Prostate gland (tissue), 2 donors: ENCODE measurements around the gene ZNF543. TPM values are rescaled to one million over a fixed set of nuclear protein-coding genes. Genes with fewer than 3 reads are reported as not detected.

ENCODE experiments used
- DNase-seq: peaks from one replicate; pipeline ENCODE4 v3.0.0-alpha.2; 2019; ENCODE audit warnings: low spot score
- H3K27ac ChIP-seq, 2 donors: fragments of 200-600 bp; sonication (generic); 2 replicates each; pipeline ENCODE4 v1.5.1; 2017 to 2019
- H3K27me3 ChIP-seq: fragments of 200-600 bp; sonication (generic); replicated peaks from 2 replicates; pipeline ENCODE4 v1.5.1; 2019; ENCODE audit not compliant: insufficient read depth
- H3K36me3 ChIP-seq, 2 donors: fragments of 200-600 bp; sonication (generic); 1 replicate in 1 of 2; 2 replicates in 1 of 2; pipeline versions ENCODE4 v1.5.1 to v1.8.1; 2017 to 2019
- H3K4me1 ChIP-seq: fragments of 200-600 bp; sonication (generic); replicated peaks from 2 replicates; pipeline ENCODE4 v1.5.1; 2019
- H3K4me3 ChIP-seq, 2 donors: fragments of 200-600 bp; sonication (generic); 2 replicates each; pipeline ENCODE4 v1.5.1; 2017 to 2019
- H3K9me3 ChIP-seq: fragments of 200-600 bp; sonication (generic); 2 replicates; pipeline ENCODE4 v1.5.1; 2017
- POLR2A ChIP-seq: fragments of 450-650 bp; IDR thresholded peaks from one replicate; pipeline ENCODE4 v1.6.1; 2016; ENCODE audit warnings: antibody characterized with exemption, mild to moderate bottlenecking
- POLR2AphosphoS5 ChIP-seq: sonication (generic); formaldehyde crosslinking; IDR thresholded peaks from one replicate; pipeline ENCODE4 v1.6.1; 2017; ENCODE audit warnings: antibody characterized with exemption
- WGBS: methylation state at CpG from one replicate; pipeline ENCODE4 v1.1.5; 2018; 5-methylcytosine and 5-hydroxymethylcytosine counted together
- intact Hi-C: fragments of 100-400 bp; cut with DNase I; formaldehyde crosslinking; loops from one replicate; pipeline ENCODE4 v1.14.2; 2022
- total RNA-seq, 2 donors: library from RNA; depleted of rRNA; stranded (reverse); fragments of >200 nt; gene quantifications; one replicate each; pipeline ENCODE4 v1.1.0, GENCODE V29; 2016
- TF ChIP-seq, protein P1 (sequence below), 4 experiments: fragments of 200-600 bp in 2 of 4; fragments of 450-650 bp in 2 of 4; sonication (generic) in 2 of 4; IDR thresholded peaks; 1 replicate in 3 of 4; 2 replicates in 1 of 4; pipeline ENCODE4 v1.5.1; 2016 to 2019; ENCODE audit warnings: antibody characterized with exemption in 4 of 4, mild to moderate bottlenecking in 2 of 4, moderate library complexity in 2 of 4

Gene ZNF543
- total RNA-seq, 2 donors from 2014 or later = 10.8 to 15.3 TPM

DNA sequence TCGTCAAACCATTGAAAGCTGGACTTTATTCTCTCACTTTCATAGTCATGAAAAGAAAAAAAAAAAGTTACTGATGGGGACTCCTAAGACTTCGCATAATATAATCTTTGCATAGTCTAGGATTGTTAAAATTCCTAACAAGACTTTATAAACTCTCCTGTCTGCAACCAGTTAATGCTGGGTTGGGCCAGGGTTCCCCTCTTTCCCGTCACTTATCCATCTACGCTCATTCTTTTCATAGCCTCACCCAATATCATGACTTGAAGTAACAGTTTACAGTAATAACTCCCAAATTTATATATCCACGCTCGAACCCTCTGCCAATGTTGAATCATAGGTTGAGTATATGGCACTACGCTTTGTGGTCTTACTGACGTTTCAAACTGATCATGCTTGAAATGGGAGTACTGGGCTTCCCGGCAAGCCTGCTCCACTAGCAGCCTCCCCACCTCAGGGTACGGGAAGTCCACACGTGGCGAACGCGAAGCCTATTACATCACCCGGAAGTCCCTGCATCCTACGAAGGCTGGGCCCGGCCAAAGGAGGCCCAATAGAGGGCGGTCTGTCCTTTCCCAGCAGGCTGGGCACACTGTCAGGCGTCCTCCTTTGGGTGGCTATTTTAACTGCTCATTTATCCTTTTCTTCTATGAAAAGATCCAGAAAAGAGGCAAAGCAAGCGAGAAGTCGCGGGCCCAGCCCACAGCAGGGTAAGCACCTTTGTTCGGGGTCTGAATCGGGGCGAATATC lies 40.7 kb upstream of the ZNF543 start:
- intact Hi-C loops = loop anchor here (1.0 kb wide), 1 partner anchor 39 kb away; the partner anchor contains the start of gene ZNF805
- Histone ChIP-seq H3K4me3 (peak overlapping the region; percentile 70 to 99), H3K27me3 (no peaks in the 10 kb centered on the region), H3K36me3 (no peaks in the 10 kb centered on the region), H3K9me3 (no peaks in the 10 kb centered on the region), H3K4me1 (peaks cover 5% of the 10 kb centered on the region), H3K27ac (peak overlapping the region; percentile 98 to 99)
- TF ChIP-seq, protein P1, sequence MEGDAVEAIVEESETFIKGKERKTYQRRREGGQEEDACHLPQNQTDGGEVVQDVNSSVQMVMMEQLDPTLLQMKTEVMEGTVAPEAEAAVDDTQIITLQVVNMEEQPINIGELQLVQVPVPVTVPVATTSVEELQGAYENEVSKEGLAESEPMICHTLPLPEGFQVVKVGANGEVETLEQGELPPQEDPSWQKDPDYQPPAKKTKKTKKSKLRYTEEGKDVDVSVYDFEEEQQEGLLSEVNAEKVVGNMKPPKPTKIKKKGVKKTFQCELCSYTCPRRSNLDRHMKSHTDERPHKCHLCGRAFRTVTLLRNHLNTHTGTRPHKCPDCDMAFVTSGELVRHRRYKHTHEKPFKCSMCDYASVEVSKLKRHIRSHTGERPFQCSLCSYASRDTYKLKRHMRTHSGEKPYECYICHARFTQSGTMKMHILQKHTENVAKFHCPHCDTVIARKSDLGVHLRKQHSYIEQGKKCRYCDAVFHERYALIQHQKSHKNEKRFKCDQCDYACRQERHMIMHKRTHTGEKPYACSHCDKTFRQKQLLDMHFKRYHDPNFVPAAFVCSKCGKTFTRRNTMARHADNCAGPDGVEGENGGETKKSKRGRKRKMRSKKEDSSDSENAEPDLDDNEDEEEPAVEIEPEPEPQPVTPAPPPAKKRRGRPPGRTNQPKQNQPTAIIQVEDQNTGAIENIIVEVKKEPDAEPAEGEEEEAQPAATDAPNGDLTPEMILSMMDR (IDR thresholded peaks at IDR 0.05) = peak in 2 of 4 experiments; percentile 9 to 34
- TF ChIP-seq POLR2AphosphoS5 (peak; percentile 87), POLR2A (peak; percentile 40)
- DNase-seq = peak; percentile 88
- 5% methylated on average over 25 of the region's 25 CpGs for WGBS

DNA sequence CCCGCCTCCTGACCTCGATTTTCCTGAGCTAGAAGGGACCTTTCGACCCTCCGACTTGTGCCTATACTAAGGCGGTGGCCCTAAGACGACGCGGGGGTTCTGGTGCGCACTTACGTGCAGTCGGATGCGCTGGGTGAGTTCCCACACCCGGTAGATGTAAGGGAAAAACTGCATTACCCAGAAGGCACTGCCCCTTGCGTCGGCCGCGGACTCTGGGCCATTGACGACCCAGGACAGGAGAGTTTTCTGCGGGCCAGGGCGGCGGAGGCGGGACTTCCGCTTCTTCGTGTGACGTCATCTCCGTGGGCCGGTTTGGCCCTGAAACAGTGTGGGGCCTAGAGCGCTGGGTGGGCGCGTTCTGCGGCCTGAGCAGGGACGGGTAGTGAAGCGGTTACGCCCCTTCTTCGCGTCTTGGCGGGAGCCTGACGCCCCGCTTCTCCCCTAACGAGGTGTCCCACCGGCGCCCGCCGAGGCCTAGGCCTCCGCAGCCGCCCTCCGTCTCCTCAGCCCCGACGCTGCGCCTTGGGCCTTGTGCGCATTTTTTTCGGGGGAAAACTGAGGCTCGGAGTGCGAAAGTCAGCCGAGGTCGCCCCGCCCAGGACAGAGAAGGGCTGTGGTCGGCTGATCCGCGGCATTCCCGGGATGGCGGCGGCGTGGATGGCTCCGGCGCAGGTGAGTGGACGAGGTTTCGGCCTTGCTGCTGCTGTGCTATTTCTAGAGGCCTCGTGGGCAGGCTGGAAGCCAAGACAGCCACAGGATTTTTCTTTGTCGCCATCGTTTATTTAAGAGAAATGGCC lies 39.9 kb upstream of the ZNF543 start, which contains the start of gene ZNF460:
Gene ZNF460 (plus strand): TSS at position 321 of the 797 bp plus-strand sequence. CDS start 322 bp downstream, at position 643.
- intact Hi-C loops = loop anchor here (1.0 kb wide), 1 partner anchor 40 kb away; the partner anchor contains the start of gene ZNF805
- peaks cover 5% of the 10 kb centered on the region for H3K4me1 ChIP-seq
- TF ChIP-seq, protein P1 (IDR thresholded peaks at IDR 0.05) = peak in 2 of 4 experiments; percentile 3 to 12
- TF ChIP-seq POLR2A (peak; percentile 73), POLR2AphosphoS5 (peak; percentile 94)
- H3K4me3 ChIP-seq = peak within 1 kb of the TSS; percentile 70 to 99
- no peaks in the 10 kb centered on the region for H3K9me3 ChIP-seq
- H3K36me3 ChIP-seq = peaks cover 0 to 5% of the 10 kb centered on the region in 2 donors
- under 1% methylated on average over 65 of the region's 71 CpGs for WGBS
- no peaks in the 10 kb centered on the region for H3K27me3 ChIP-seq
- peak within 1 kb of the TSS; percentile 98 to 99 for H3K27ac ChIP-seq
- peak; percentile 94 for DNase-seq

DNA sequence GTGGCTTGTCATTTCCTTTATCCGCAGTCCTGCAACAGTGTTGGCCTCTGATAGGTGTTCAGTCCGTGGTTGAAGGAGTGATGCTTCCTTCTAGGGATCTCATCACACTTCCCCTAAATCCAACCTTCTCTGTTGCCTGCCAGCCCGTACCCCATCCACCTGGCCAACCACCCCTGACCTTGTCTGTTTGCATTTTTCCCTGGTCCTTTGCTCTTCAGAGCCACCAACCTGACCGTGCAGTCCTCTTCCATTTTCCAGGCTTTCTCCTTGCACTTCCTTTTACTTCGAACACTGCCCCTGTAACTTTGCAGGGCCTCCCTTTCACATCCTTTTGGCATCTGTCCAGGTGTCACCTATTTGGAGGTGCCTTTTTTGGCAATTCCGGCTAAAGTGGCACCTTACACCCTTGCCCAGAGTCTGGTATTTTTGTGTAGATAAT lies 39.3 kb upstream of the ZNF543 start:
- Histone ChIP-seq H3K27ac (peak overlapping the region; percentile 98 to 99), H3K9me3 (no peaks in the 10 kb centered on the region), H3K36me3 (peaks cover 0 to 11% of the 10 kb centered on the region in 2 donors), H3K27me3 (no peaks in the 10 kb centered on the region), H3K4me3 (peak overlapping the region; percentile 70 to 99), H3K4me1 (peaks cover 5% of the 10 kb centered on the region)
- WGBS = 2% methylated on average over 6 of the region's 6 CpGs
- DNase-seq = no peak
- intact Hi-C loops = loop anchor here (1.0 kb wide), 1 partner anchor 41 kb away; the partner anchor contains the start of gene ZNF805
- TF ChIP-seq POLR2A (no peak), POLR2AphosphoS5 (no peak)
- TF ChIP-seq, protein P1 (IDR thresholded peaks at IDR 0.05) = no peak

DNA sequence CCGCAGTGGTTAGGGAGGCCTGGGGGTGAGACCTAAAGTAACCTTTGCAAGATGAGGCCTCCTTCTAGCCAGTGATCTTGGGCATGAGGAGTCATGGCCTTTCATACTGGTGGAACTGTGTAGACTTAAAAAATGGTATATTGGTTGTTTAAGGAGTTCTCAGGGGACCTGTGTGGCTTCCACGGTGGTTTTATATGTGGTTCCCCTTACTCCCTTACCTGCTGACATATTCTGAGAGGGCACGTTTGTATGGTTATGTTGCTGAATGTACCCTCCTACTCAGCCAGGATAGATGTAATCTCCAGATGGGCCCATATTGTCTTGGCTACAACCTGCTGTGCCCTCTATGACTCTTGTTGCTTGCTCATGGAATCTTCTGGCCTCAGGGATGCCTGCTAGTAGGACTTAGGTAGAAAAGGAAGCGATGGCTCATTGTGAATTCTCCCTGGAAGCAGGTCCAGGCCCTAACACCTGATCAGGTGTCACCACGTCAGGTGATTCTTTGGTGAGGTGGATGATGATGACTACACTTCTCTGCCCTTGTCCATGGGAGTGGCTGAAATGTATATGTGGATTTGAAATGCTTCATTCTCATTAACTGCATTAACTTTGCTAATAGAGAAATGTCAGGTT lies 38.1 kb upstream of the ZNF543 start:
- TF ChIP-seq POLR2A (no peak), POLR2AphosphoS5 (no peak)
- TF ChIP-seq, protein P1 (IDR thresholded peaks at IDR 0.05) = no peak
- intact Hi-C loops = no loop called here
- Histone ChIP-seq H3K9me3 (no peaks in the 10 kb centered on the region), H3K36me3 (peaks cover 0 to 11% of the 10 kb centered on the region in 2 donors), H3K4me3 (no peak overlapping the region), H3K27me3 (no peaks in the 10 kb centered on the region), H3K4me1 (peaks cover 5% of the 10 kb centered on the region), H3K27ac (no peak overlapping the region)
- no peak for DNase-seq
- WGBS = 61% methylated on average over 5 of the region's 5 CpGs
